H1 (cell line): ENCODE results near the gene RAP1A.
A peak's percentile ranks its signal among the peaks of the same experiment; 100 is the strongest.

Experiments
- CHD2 ChIP-seq: IDR thresholded peaks from 2 replicates; pipeline ENCODE4 v1.6.1; 2012; ENCODE audit warnings: low read length, improper control_type of control experiment
- CTCF ChIP-seq, 3 experiments: IDR thresholded peaks; 1 replicate in 2 of 3; 2 replicates in 1 of 3; pipeline versions ENCODE4 v1.5.1 to v1.6.1; 2011; ENCODE audit warnings: low read length in 3 of 3, mild to moderate bottlenecking in 3 of 3, inconsistent platforms in 2 of 3, low read depth in 1 of 3, moderate library complexity in 1 of 3; ENCODE audit not compliant: insufficient read depth in 1 of 3; ENCODE audit errors: control extremely low read depth in 1 of 3
- EZH2 ChIP-seq: fragments of 200-600 bp; sonication (generic); IDR thresholded peaks from 2 replicates; pipeline ENCODE4 v1.7.1; 2012; ENCODE audit warnings: low read depth, mild to moderate bottlenecking, moderate library complexity, low read length, inconsistent platforms; ENCODE audit not compliant: severe bottlenecking
- KDM1A ChIP-seq: fragments of 200-600, 300-600 bp; sonication (generic); IDR thresholded peaks from 2 replicates; pipeline ENCODE4 v1.7.1; 2016; ENCODE audit warnings: mild to moderate bottlenecking, low read length, borderline replicate concordance
- POLR2A ChIP-seq, 2 experiments: IDR thresholded peaks; 1 replicate in 1 of 2; 2 replicates in 1 of 2; pipeline ENCODE4 v1.6.1; 2011; ENCODE audit warnings: low read depth in 2 of 2, low read length in 2 of 2, mild to moderate bottlenecking in 2 of 2; ENCODE audit errors: control extremely low read depth in 1 of 2
- POLR2AphosphoS5 ChIP-seq: IDR thresholded peaks from 2 replicates; pipeline ENCODE4 v1.6.1; 2011; ENCODE audit warnings: low read depth, low read length
- RAD21 ChIP-seq, 2 experiments: IDR thresholded peaks in 1 of 2; conservative IDR thresholded peaks in 1 of 2; 2 replicates each; pipeline ENCODE4 v1.6.1; 2011; ENCODE audit warnings: low read depth in 2 of 2, low read length in 2 of 2, improper control_type of control experiment in 1 of 2, inconsistent platforms in 1 of 2, mild to moderate bottlenecking in 1 of 2, moderate library complexity in 1 of 2
- RBBP5 ChIP-seq: IDR thresholded peaks from 2 replicates; pipeline ENCODE4 v1.7.1; 2012; ENCODE audit warnings: low read depth, mild to moderate bottlenecking, inconsistent platforms, low read length, moderate library complexity, borderline replicate concordance
- RFX5 ChIP-seq: IDR thresholded peaks from 2 replicates; pipeline ENCODE4 v1.6.1; 2011; ENCODE audit warnings: low read depth, low read length, improper control_type of control experiment, borderline replicate concordance
- SIN3A ChIP-seq, 2 experiments: IDR thresholded peaks in 1 of 2; conservative IDR thresholded peaks in 1 of 2; 2 replicates each; pipeline ENCODE4 v1.6.1; 2011 to 2012; ENCODE audit warnings: low read length in 2 of 2, improper control_type of control experiment in 1 of 2, low read depth in 1 of 2, mild to moderate bottlenecking in 1 of 2
- TBP ChIP-seq: IDR thresholded peaks from 2 replicates; pipeline ENCODE4 v1.6.1; 2011; ENCODE audit warnings: low read depth, low read length, improper control_type of control experiment
- ZNF274 ChIP-seq: IDR thresholded peaks from 2 replicates; pipeline ENCODE4 v1.7.0; 2012; ENCODE audit warnings: low read length, borderline replicate concordance; ENCODE audit errors: extremely low read depth

GRCh38 chr1:111742938-111743549 lies 123.5 kb downstream of the RAP1A start:
- TF ChIP-seq SIN3A (conservative IDR thresholded peaks at IDR 0.05 in 1 of 2, IDR thresholded peaks at IDR 0.05 in 1 of 2; ENCODE audit: low read depth in 1 of 2, low read length in 2 of 2) (no peak), EZH2 (no peak), CTCF (IDR thresholded peaks at IDR 0.05; ENCODE audit: control extremely low read depth in 1 of 3, insufficient read depth in 1 of 3, low read depth in 1 of 3, low read length in 3 of 3) (peak in 2 of 3 experiments; percentile 4 to 7; a peak in 2 of 4 replicates), POLR2A (IDR thresholded peaks at IDR 0.05; ENCODE audit: control extremely low read depth in 1 of 2, low read depth in 2 of 2, low read length in 2 of 2) (no peak), CHD2 (no peak), RFX5 (no peak), RAD21 (IDR thresholded peaks at IDR 0.05 in 1 of 2, conservative IDR thresholded peaks at IDR 0.05 in 1 of 2; ENCODE audit: low read depth in 2 of 2, low read length in 2 of 2) (no peak), TBP (no peak), RBBP5 (no peak), KDM1A (no peak), ZNF274 (no peak), POLR2AphosphoS5 (no peak)
